RWPE2 (cell line): ENCODE measurements around the gene UNC93B1.

Experiments used
- ATAC-seq: fragments of 200-7000 bp; cut with Tn5 transposase; 3 replicates; pipeline ENCODE4 v1.9.1; 2021; ENCODE audit warnings: low read depth
- DNase-seq: peaks from one replicate; pipeline ENCODE4 v3.0.0-alpha.2; 2020; ENCODE audit warnings: low spot score
- H3K27ac ChIP-seq: fragments of 450-650 bp; 2 replicates; pipeline ENCODE4 v1.5.1; 2017; ENCODE audit warnings: mild to moderate bottlenecking; ENCODE audit not compliant: poor library complexity, severe bottlenecking
- H3K27me3 ChIP-seq: fragments of 250-450 bp; sonication (Bioruptor Pico); 2 replicates; pipeline ENCODE4 v1.5.1; 2021; ENCODE audit warnings: mild to moderate bottlenecking, moderate library complexity; ENCODE audit not compliant: insufficient read depth, poor library complexity, severe bottlenecking
- H3K36me3 ChIP-seq: fragments of 250-450 bp; sonication (Bioruptor Pico); 2 replicates; pipeline ENCODE4 v1.5.1; 2020; ENCODE audit warnings: low read depth, mild to moderate bottlenecking, moderate library complexity
- H3K4me1 ChIP-seq: fragments of 250-450 bp; sonication (Bioruptor Pico); 2 replicates; pipeline ENCODE4 v1.5.1; 2021; ENCODE audit warnings: mild to moderate bottlenecking, moderate library complexity; ENCODE audit not compliant: insufficient read depth, poor library complexity, severe bottlenecking
- H3K4me3 ChIP-seq: fragments of 250-450 bp; sonication (Bioruptor Pico); 2 replicates; pipeline ENCODE4 v1.5.1; 2021; ENCODE audit warnings: mild to moderate bottlenecking, moderate library complexity; ENCODE audit not compliant: severe bottlenecking
- H3K9me3 ChIP-seq: fragments of 250-450 bp; sonication (Bioruptor Pico); 2 replicates; pipeline ENCODE4 v1.5.1; 2021; ENCODE audit warnings: mild to moderate bottlenecking, moderate library complexity; ENCODE audit not compliant: severe bottlenecking
- CTCF ChIP-seq: fragments of 450-650 bp; IDR thresholded peaks from one replicate; pipeline ENCODE4 v1.5.1; 2017; ENCODE audit warnings: mild to moderate bottlenecking, moderate library complexity; ENCODE audit not compliant: poor library complexity, severe bottlenecking

Gene UNC93B1

GRCh38 chr11:68050371-68050841 lies 46.5 kb upstream of the UNC93B1 start:
- no peak for TF ChIP-seq CTCF
- no peak for ATAC-seq
- H3K9me3 ChIP-seq: no peaks in the 10 kb centered on the region
- H3K4me3 ChIP-seq: no peak overlapping the region
- no peak for DNase-seq
- no peaks in the 10 kb centered on the region for H3K4me1 ChIP-seq
- H3K27me3 ChIP-seq: no peaks in the 10 kb centered on the region
- peaks cover 33% of the 10 kb centered on the region for H3K36me3 ChIP-seq
- no peak overlapping the region for H3K27ac ChIP-seq

- ATAC-seq (no peak), DNase-seq (no peak)
- Histone ChIP-seq H3K4me1 (no peaks in the 10 kb centered on the region), H3K4me3 (no peak overlapping the region), H3K36me3 (peaks cover 33% of the 10 kb centered on the region), H3K9me3 (no peaks in the 10 kb centered on the region), H3K27me3 (no peaks in the 10 kb centered on the region), H3K27ac (no peak overlapping the region)
- no peak for TF ChIP-seq CTCF
Measured at GRCh38 chr11:68049509-68050370, 45.8 kb upstream of the UNC93B1 start.

GRCh38 chr11:68048681-68049508 lies 45.0 kb upstream of the UNC93B1 start:
- Histone ChIP-seq H3K27me3 (no peaks in the 10 kb centered on the region), H3K9me3 (no peaks in the 10 kb centered on the region), H3K4me3 (no peak overlapping the region), H3K4me1 (no peaks in the 10 kb centered on the region), H3K27ac (no peak overlapping the region), H3K36me3 (peaks cover 33% of the 10 kb centered on the region)
- ATAC-seq (no peak), DNase-seq (no peak)
- no peak for TF ChIP-seq CTCF

- H3K4me3 ChIP-seq: no peak overlapping the region
- H3K9me3 ChIP-seq: no peaks in the 10 kb centered on the region
- no peak for TF ChIP-seq CTCF
- no peak for DNase-seq
- no peak overlapping the region for H3K27ac ChIP-seq
- peaks cover 39% of the 10 kb centered on the region for H3K36me3 ChIP-seq
- no peak for ATAC-seq
- H3K4me1 ChIP-seq: no peaks in the 10 kb centered on the region
- no peaks in the 10 kb centered on the region for H3K27me3 ChIP-seq
Measured at GRCh38 chr11:68047437-68048290, 43.8 kb upstream of the UNC93B1 start.
